ENCODE data around the gene SMIM3. TPM values are rescaled to one million over a fixed set of nuclear protein-coding genes. Genes with fewer than 3 reads are reported as not detected.
"Not testable (repeated sequence)": the region's sequence is repeated elsewhere in the genome, so short reads cannot be mapped to it uniquely, and the experiment has no call there.

SMIM3 gene
- total and polyA plus RNA-seq, 12 donors, result 12.3 to 57.4 (median 27.6) TPM

DNA sequence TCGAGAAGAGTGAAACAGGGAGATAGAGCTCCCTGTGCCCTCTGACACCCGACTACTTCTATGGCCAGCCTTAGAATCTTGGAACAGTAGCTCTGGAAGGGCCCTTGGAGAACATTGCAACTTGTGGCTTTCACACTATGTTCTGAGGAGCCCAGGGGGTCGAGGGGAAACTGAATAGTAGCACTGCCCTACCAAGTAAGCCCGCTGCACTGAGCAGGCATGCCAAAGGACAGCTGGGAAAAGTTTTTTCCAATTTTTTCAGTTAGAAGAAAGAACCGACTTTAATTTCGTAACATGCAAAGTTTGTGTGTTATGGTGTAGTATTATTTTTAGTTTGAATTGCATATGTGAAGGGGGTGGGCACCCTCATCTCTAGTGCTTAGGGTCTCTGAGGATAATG is 10.9 kb downstream of the SMIM3 start:
- Histone ChIP-seq H3K27ac (peak overlapping the region; percentile 40 to 85 (median 79)), H3K4me1 (replicated peaks in 1 of 2) (peaks cover 20 to 61% of the 10 kb centered on the region in 2 donors)

DNA sequence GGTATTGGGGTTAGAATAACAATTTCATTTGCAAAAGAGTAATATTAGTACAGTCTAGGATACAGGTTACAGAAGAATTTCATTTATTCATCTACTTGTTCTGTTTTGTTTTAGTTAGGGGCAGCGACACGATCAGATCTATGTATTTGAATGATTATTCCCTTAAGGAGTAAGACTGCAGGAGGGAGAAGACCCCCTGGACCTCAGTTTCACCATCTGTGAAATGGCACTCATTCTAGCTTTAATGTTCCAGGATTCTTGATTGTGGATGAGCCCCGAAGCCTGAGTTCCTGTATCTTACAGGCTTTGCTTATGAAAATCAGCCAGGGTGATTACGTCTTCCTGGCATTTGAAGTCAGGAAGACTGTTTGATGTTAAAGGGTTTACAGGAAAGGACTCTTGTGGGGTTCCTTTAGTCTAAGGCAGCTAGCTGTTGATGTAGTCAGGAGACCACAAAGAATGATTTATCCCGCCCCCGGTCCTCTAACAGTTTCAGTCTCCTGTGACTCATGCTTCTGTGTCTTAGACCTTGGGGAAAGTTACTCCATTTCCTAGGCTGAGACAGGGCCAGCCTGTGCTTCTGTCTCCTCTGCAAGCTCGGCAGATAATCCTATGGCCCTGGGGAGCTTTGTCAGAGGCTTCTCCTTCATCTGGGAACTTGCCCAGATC is 11.5 kb downstream of the SMIM3 start:
- intact Hi-C loops (cut with DNase I), result no loop called here
- TF ChIP-seq POLR2A (IDR thresholded peaks at IDR 0.05), result peak in 1 of 2 donors; percentile 60
- TF ChIP-seq, protein P1, sequence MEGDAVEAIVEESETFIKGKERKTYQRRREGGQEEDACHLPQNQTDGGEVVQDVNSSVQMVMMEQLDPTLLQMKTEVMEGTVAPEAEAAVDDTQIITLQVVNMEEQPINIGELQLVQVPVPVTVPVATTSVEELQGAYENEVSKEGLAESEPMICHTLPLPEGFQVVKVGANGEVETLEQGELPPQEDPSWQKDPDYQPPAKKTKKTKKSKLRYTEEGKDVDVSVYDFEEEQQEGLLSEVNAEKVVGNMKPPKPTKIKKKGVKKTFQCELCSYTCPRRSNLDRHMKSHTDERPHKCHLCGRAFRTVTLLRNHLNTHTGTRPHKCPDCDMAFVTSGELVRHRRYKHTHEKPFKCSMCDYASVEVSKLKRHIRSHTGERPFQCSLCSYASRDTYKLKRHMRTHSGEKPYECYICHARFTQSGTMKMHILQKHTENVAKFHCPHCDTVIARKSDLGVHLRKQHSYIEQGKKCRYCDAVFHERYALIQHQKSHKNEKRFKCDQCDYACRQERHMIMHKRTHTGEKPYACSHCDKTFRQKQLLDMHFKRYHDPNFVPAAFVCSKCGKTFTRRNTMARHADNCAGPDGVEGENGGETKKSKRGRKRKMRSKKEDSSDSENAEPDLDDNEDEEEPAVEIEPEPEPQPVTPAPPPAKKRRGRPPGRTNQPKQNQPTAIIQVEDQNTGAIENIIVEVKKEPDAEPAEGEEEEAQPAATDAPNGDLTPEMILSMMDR (IDR thresholded peaks at IDR 0.05), result no peak

More for the DNA sequence above, 10.9 kb downstream of the SMIM3 start:
- TF ChIP-seq, protein P1 (IDR thresholded peaks at IDR 0.05), result no peak
- no peak for TF ChIP-seq POLR2A (IDR thresholded peaks at IDR 0.05)
- DNase-seq, result no peak
- no peaks in the 10 kb centered on the region for H3K9me3 ChIP-seq (replicated peaks in 1 of 3)
- H3K4me3 ChIP-seq, result no peak overlapping the region
- no peaks in the 10 kb centered on the region for H3K36me3 ChIP-seq (replicated peaks in 1 of 2)
- 61 to 72% (median 69%) methylated on average over 6 of the region's 6 CpGs for WGBS, 4 donors
- intact Hi-C loops (cut with DNase I), result no loop called here
- H3K27me3 ChIP-seq, result no peaks in the 10 kb centered on the region

DNA sequence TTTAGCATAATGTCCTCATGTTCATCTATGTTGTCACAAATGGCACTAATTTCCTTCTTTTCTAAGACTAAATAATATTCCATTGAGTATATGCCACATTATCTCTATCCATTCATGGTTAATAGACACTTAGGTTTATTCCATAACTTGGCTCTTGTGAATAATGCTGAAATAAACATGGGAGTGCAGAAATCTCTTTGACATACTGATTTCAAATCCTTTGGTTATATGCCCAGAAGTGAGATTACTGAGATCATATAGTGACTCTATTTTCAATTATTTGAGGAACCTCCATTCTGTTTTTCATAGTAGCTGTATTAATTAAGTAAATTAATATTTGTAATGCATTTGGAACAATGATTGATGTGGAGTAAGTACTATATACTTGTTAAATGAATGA is 13.0 kb downstream of the SMIM3 start:
- peaks cover 20 to 52% of the 10 kb centered on the region in 2 donors for H3K4me1 ChIP-seq (replicated peaks in 1 of 2)
- DNase-seq, result no peak
- intact Hi-C loops (cut with DNase I), result no loop called here

More for the DNA sequence above, 11.5 kb downstream of the SMIM3 start:
- Histone ChIP-seq H3K9me3 (replicated peaks in 1 of 3) (no peaks in the 10 kb centered on the region), H3K4me3 (peak overlapping the region in 1 of 4 donors; percentile 28), H3K27me3 (no peaks in the 10 kb centered on the region), H3K36me3 (replicated peaks in 1 of 2) (no peaks in the 10 kb centered on the region), H3K27ac (peak overlapping the region; percentile 57 to 85 (median 79)), H3K4me1 (replicated peaks in 1 of 2) (peaks cover 20 to 55% of the 10 kb centered on the region in 2 donors)
- DNase-seq, result peak; percentile 72 to 90 (median 87)
- 29 to 38% (median 32%) methylated on average over 6 to 7 of the region's 7 CpGs for WGBS, 4 donors

DNA sequence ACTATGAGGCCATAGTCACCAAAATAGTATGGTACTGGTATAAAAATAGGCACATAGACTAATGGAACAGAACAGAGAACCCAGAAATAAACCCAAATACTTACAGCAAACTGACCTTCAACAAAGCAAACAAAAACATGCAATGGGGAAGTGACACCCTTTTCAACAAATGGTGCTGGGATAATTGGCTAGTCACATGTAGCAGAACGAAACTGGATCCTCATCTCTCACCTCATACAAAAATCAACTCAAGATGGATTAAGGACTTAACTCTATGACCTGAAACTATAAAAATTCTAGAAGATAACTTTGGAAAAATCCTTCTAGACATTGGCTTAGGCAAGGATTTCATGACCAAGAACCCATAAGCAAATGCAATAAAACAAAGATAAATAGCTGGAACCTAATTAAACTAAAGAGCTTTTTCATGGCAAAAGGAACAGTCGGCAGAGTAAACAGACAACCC is 14.9 kb downstream of the SMIM3 start:
- Histone ChIP-seq H3K4me1 (replicated peaks in 1 of 2) (peaks cover 20 to 32% of the 10 kb centered on the region in 2 donors), H3K36me3 (replicated peaks in 1 of 2) (peaks cover 0 to 26% of the 10 kb centered on the region in 2 donors)
- intact Hi-C loops (cut with DNase I); H3K27me3 ChIP-seq; H3K27ac ChIP-seq; H3K4me3 ChIP-seq; H3K9me3 ChIP-seq (replicated peaks in 1 of 3); DNase-seq: not testable (repeated sequence)
- WGBS, 4 donors, result 80 to 89% (median 84%) methylated on average over 2 of the region's 2 CpGs

More for the DNA sequence above, 13.0 kb downstream of the SMIM3 start:
- Histone ChIP-seq H3K9me3 (replicated peaks in 1 of 3) (no peaks in the 10 kb centered on the region), H3K27me3 (no peaks in the 10 kb centered on the region), H3K27ac (peak overlapping the region in 1 of 5 donors; percentile 82), H3K36me3 (replicated peaks in 1 of 2) (peaks cover 0 to 14% of the 10 kb centered on the region in 2 donors), H3K4me3 (no peak overlapping the region)
- TF ChIP-seq POLR2A (IDR thresholded peaks at IDR 0.05), result no peak
- TF ChIP-seq, protein P1 (IDR thresholded peaks at IDR 0.05), result no peak

DNA sequence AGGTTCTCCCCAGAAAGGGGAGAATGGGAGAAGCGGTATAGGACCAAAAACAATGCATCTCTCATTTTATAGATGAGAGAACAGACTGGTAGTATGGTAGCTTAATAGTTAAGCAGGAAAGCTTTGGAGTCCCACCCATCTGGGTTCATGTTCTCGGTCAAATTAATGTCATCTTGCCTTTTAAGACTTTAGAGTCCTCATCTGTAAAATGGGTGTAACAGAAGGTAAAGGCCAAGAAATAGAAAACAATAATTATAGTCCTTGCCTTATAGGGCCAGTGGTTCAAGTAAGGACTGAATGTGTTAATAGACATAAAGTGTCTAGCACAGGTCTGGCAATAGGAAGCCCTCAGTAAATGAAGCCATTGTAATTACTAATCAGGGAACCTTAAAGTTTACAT is 16.4 kb downstream of the SMIM3 start:
- WGBS, 4 donors, result 84 to 96% (median 93%) methylated on average over 2 of the region's 2 CpGs
- H3K27ac ChIP-seq, result no peak overlapping the region

More for the DNA sequence above, 16.4 kb downstream of the SMIM3 start:
- intact Hi-C loops (cut with DNase I), result no loop called here
- Histone ChIP-seq H3K36me3 (replicated peaks in 1 of 2) (peaks cover 0 to 26% of the 10 kb centered on the region in 2 donors), H3K4me1 (replicated peaks in 1 of 2) (peaks cover 16 to 18% of the 10 kb centered on the region in 2 donors), H3K27me3 (no peaks in the 10 kb centered on the region), H3K4me3 (no peak overlapping the region), H3K9me3 (replicated peaks in 1 of 3) (no peaks in the 10 kb centered on the region)
- TF ChIP-seq, protein P1 (IDR thresholded peaks at IDR 0.05), result no peak
- no peak for TF ChIP-seq POLR2A (IDR thresholded peaks at IDR 0.05)
- DNase-seq, result no peak

Measured in adrenal gland (tissue), 12 donors.